UCSD-AML1 (cell line): ENCODE data around the gene RIPK1.
A peak's percentile ranks its signal among the peaks of the same experiment; 100 is the strongest.
"Not testable (repeated sequence)": the region's sequence is repeated elsewhere in the genome, so short reads cannot be mapped to it uniquely, and the experiment has no call there.

Source experiments
- DNase-seq: peaks from one replicate; lab custom pipeline; 2025; ENCODE audit not compliant: unreplicated experiment; lab: John Stamatoyannopoulos, UW

Gene RIPK1

GRCh38 chr6:3068329-3069214 is at the start of gene RIPK1:
Gene RIPK1, plus strand, starts transcription at chr6:3068494. Its CDS starts 8,330 bp downstream, at chr6:3076824.
- DNase-seq: peak; percentile 94

- DNase-seq: no peak
These were observed 49.2 kb upstream of the RIPK1 start for GRCh38 chr6:3019065-3019464.

GRCh38 chr6:3019749-3020320 is 48.5 kb upstream of the RIPK1 start:
- no peak for DNase-seq

GRCh38 chr6:3020976-3021598 is 47.2 kb upstream of the RIPK1 start:
- not testable (repeated sequence) for DNase-seq

- peak; percentile 60 for DNase-seq
These were observed 45.3 kb upstream of the RIPK1 start for GRCh38 chr6:3022765-3023662.

- DNase-seq: peak; percentile 95
These were observed 44.4 kb upstream of the RIPK1 start for GRCh38 chr6:3023663-3024483.

GRCh38 chr6:3026791-3027626 is 41.3 kb upstream of the RIPK1 start:
- DNase-seq: no peak

- not testable (repeated sequence) for DNase-seq
These were observed 40.1 kb upstream of the RIPK1 start for GRCh38 chr6:3028156-3028555.

- no peak for DNase-seq
These were observed 36.2 kb upstream of the RIPK1 start for GRCh38 chr6:3031857-3032640.

- DNase-seq: no peak
These were observed 35.3 kb upstream of the RIPK1 start for GRCh38 chr6:3032986-3033385.

GRCh38 chr6:3033652-3034051 is 34.6 kb upstream of the RIPK1 start:
- DNase-seq: no peak

GRCh38 chr6:3035397-3035796 is 32.9 kb upstream of the RIPK1 start:
- DNase-seq: no peak

- DNase-seq: no peak
These were observed 31.2 kb upstream of the RIPK1 start for GRCh38 chr6:3036861-3037637.

- no peak for DNase-seq
These were observed 30.5 kb upstream of the RIPK1 start for GRCh38 chr6:3037638-3038365.

GRCh38 chr6:3039384-3039783 is 28.9 kb upstream of the RIPK1 start:
- no peak for DNase-seq

- no peak for DNase-seq
These were observed 27.1 kb upstream of the RIPK1 start for GRCh38 chr6:3041147-3041546.

GRCh38 chr6:3041606-3042005 is 26.7 kb upstream of the RIPK1 start:
- no peak for DNase-seq
